Endothelial cell of umbilical vein (primary cell): ENCODE measurements around the gene PLCB4. TPM values are rescaled to one million over a fixed set of nuclear protein-coding genes. Genes with fewer than 3 reads are reported as not detected.

Experiments
- BruUV-seq: library from RNA; stranded (reverse); fragments of 400-500 nt; replicated peaks from 2 replicates; lab custom pipeline; 2021; lab: Mats Ljungman, UMichigan
- CTCF ChIA-PET: fragments of 300-600, 350-600 bp; sonication (Branson Sonifier 250); formaldehyde crosslinking; loops from one replicate; lab custom pipeline; 2021; ENCODE audit warnings: antibody characterized with exemption, inconsistent platforms; lab: Charles Lee
- POLR2A ChIA-PET: fragments of 300-600, 350-600 bp; sonication (Branson Sonifier 250); formaldehyde crosslinking; loops from one replicate; lab custom pipeline; 2021; ENCODE audit warnings: antibody characterized with exemption, inconsistent platforms; lab: Charles Lee
- DNase-seq: peaks from one replicate; pipeline ENCODE4 v3.0.0-alpha.2; 2011; ENCODE audit warnings: low read depth, low spot score
- FAIRE-seq: peaks from 2 replicates; lab custom pipeline; 2011; peaks lifted over from hg19 to GRCh38; lab: Jason Lieb, UNC
- H2AFZ ChIP-seq: 2 replicates; pipeline ENCODE4 v1.6.0; 2012; ENCODE audit warnings: low read depth, low read length, control low read depth, inconsistent platforms
- H3K27ac ChIP-seq: 2 replicates; pipeline ENCODE4 v1.5.1; 2011; ENCODE audit warnings: low read depth, mild to moderate bottlenecking, control low read depth, low read length, moderate library complexity; ENCODE audit not compliant: insufficient read depth
- H3K27me3 ChIP-seq, 2 experiments: 2 replicates each; pipeline versions ENCODE4 v1.6.0 to v1.6.1; 2011; ENCODE audit warnings: low read length in 2 of 2, mixed read lengths in 1 of 2; ENCODE audit not compliant: control insufficient read depth in 2 of 2, insufficient read depth in 2 of 2
- H3K36me3 ChIP-seq, 2 experiments: 2 replicates in 1 of 2; 3 replicates in 1 of 2; pipeline ENCODE4 v1.5.1; 2011; ENCODE audit warnings: low read length in 2 of 2, mild to moderate bottlenecking in 1 of 2, moderate library complexity in 1 of 2; ENCODE audit not compliant: control insufficient read depth in 2 of 2, insufficient read depth in 2 of 2; ENCODE audit errors: extremely low read depth in 1 of 2
- H3K4me1 ChIP-seq: 3 replicates; pipeline ENCODE4 v1.5.1; 2011; ENCODE audit warnings: mild to moderate bottlenecking, low read length; ENCODE audit not compliant: control insufficient read depth, insufficient read depth; ENCODE audit errors: extremely low read depth
- H3K4me2 ChIP-seq: 2 replicates; pipeline ENCODE4 v1.6.1; 2011; ENCODE audit warnings: low read length, control low read depth, mixed read lengths; ENCODE audit not compliant: insufficient read depth
- H3K4me3 ChIP-seq, 3 experiments: fragments of 200-600 bp in 1 of 3; sonication (generic), shearing (Covaris generic) in 1 of 3; replicated peaks in 1 of 3; 2 replicates each; pipeline ENCODE4 v1.5.1; 2011 to 2016; ENCODE audit warnings: control low read depth in 3 of 3, low read length in 3 of 3, mild to moderate bottlenecking in 2 of 3, inconsistent platforms in 1 of 3, low read depth in 1 of 3, moderate library complexity in 1 of 3; ENCODE audit not compliant: insufficient read depth in 1 of 3
- H3K79me2 ChIP-seq: 2 replicates; pipeline ENCODE4 v1.6.0; 2012; ENCODE audit warnings: low read length, inconsistent platforms; ENCODE audit not compliant: control insufficient read depth, insufficient read depth
- H3K9ac ChIP-seq: replicated peaks from 2 replicates; pipeline ENCODE3; 2011; ENCODE audit warnings: low read length, control low read depth; ENCODE audit not compliant: insufficient read depth; ENCODE audit errors: extremely low read depth
- H3K9me1 ChIP-seq: replicated peaks from 3 replicates; pipeline ENCODE4 v1.6.0; 2011; ENCODE audit warnings: mild to moderate bottlenecking, low read length; ENCODE audit not compliant: control insufficient read depth, insufficient read depth; ENCODE audit errors: extremely low read depth
- H3K9me3 ChIP-seq: replicated peaks from 2 replicates; pipeline ENCODE4 v1.5.1; 2012; ENCODE audit warnings: low read length, inconsistent platforms; ENCODE audit not compliant: control insufficient read depth, insufficient read depth
- H4K20me1 ChIP-seq: replicated peaks from 2 replicates; pipeline ENCODE3; 2011; ENCODE audit warnings: mild to moderate bottlenecking, low read length; ENCODE audit not compliant: control insufficient read depth, insufficient read depth; ENCODE audit errors: extremely low read depth
- CTCF ChIP-seq, 2 donors: IDR thresholded peaks; 1 replicate in 1 of 2; 2 replicates in 1 of 2; pipeline ENCODE4 v1.5.1; 2011; ENCODE audit warnings: low read length in 2 of 2, mild to moderate bottlenecking in 2 of 2, moderate library complexity in 2 of 2, control low read depth in 1 of 2, inconsistent platforms in 1 of 2, low read depth in 1 of 2; ENCODE audit not compliant: insufficient read depth in 1 of 2; ENCODE audit errors: extremely low read depth in 1 of 2
- JUN ChIP-seq: IDR thresholded peaks from 2 replicates; pipeline ENCODE4 v1.6.1; 2011; ENCODE audit warnings: borderline replicate concordance, low read depth; ENCODE audit not compliant: insufficient read length, insufficient read depth
- POLR2AphosphoS5 ChIP-seq: IDR thresholded peaks from 2 replicates; pipeline ENCODE4 v1.6.1; 2012; ENCODE audit warnings: low read depth, mild to moderate bottlenecking, control low read depth, low read length, moderate library complexity; ENCODE audit not compliant: insufficient read depth
- dilution Hi-C: fragments of 300-500 bp; cut with MboI; formaldehyde crosslinking; loops from one replicate; pipeline ENCODE4 v1.15.0; 2019; ENCODE audit warnings: low sequenced_read_pairs; ENCODE audit not compliant: extremely low pct_ligation_motif_present
- intact Hi-C: fragments of 100-400 bp; cut with micrococcal nuclease; formaldehyde crosslinking; loops from one replicate; pipeline ENCODE4 v1.10.0; 2022
- polyA plus RNA-seq, 4 experiments: library from polyadenylated mRNA; depleted of rRNA in 3 of 4; stranded (reverse) in 3 of 4; unstranded in 1 of 4; fragments of >200 nt; gene quantifications; 2 replicates each; pipeline versions ENCODE4 v1.2.1 to v1.2.3, GENCODE V29; 2011 to 2012; ENCODE audit warnings: missing spikeins in 1 of 4
- total RNA-seq: library from RNA; stranded (reverse); gene quantifications from 2 replicates; pipeline ENCODE4 v1.2.3, GENCODE V29; 2021

Gene PLCB4
- total and polyA plus RNA-seq, 2 donors (not counting 3 experiments of a cell fraction or from before 2014, with no cell fraction given) = 0.37 to 1.7 TPM

DNA sequence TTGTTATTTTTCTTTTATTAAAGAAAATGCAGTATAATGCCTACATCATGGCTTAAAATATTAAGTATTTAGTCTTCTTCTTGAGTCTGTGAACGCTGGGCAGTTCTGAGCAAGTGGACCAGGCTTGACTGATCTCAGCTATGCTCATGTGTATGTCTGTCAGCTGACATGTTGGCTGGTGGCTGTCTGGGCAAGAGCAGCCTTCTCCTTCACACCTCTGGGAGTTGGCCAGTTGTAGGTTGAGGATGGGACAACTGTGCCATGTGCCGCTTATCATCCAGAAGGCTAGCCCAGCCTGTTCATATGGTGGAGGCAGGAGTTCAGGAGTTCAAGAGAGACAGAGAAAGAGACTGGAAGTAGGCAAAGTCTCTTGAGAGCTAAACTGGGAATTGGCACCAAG, 175.9 kb downstream of the PLCB4 start:
- no peak overlapping the region for H3K9ac ChIP-seq
- no peak overlapping the region for H3K27ac ChIP-seq
- TF ChIP-seq POLR2AphosphoS5 (no peak), JUN (no peak)
- H2AFZ ChIP-seq = no peak overlapping the region
- no peaks in the 10 kb centered on the region for H3K9me1 ChIP-seq
- no peaks in the 10 kb centered on the region for H3K79me2 ChIP-seq
- no peak overlapping the region for H3K4me2 ChIP-seq
- no peaks in the 10 kb centered on the region for H3K27me3 ChIP-seq
- no TSS peak for BruUV-seq
- ChIA-PET POLR2A (no interaction called here), CTCF (no interaction called here)
- dilution Hi-C loops = no loop called here
- H3K4me3 ChIP-seq = no peak overlapping the region
- H3K9me3 ChIP-seq = no peaks in the 10 kb centered on the region
- intact Hi-C loops = no loop called here
- no peaks in the 10 kb centered on the region for H3K36me3 ChIP-seq
- H3K4me1 ChIP-seq = peaks cover 14% of the 10 kb centered on the region
- DNase-seq (no peak), FAIRE-seq (no peak)
- peaks cover 2% of the 10 kb centered on the region for H4K20me1 ChIP-seq

GRCh38 chr20:9246731-9247130, 177.8 kb downstream of the PLCB4 start:
- Histone ChIP-seq H3K4me3 (no peak overlapping the region), H4K20me1 (peaks cover 2% of the 10 kb centered on the region), H3K9ac (no peak overlapping the region), H3K9me1 (no peaks in the 10 kb centered on the region), H3K27me3 (no peaks in the 10 kb centered on the region), H3K79me2 (no peaks in the 10 kb centered on the region), H3K4me1 (peaks cover 3% of the 10 kb centered on the region), H3K27ac (no peak overlapping the region), H2AFZ (no peak overlapping the region), H3K9me3 (no peaks in the 10 kb centered on the region), H3K36me3 (no peaks in the 10 kb centered on the region), H3K4me2 (no peak overlapping the region)
- DNase-seq (no peak), FAIRE-seq (no peak)
- intact Hi-C loops = no loop called here
- dilution Hi-C loops = no loop called here
- BruUV-seq = no TSS peak
- no peak for TF ChIP-seq CTCF (IDR thresholded peaks at IDR 0.05; ENCODE audit: extremely low read depth in 1 of 2, insufficient read depth in 1 of 2, low read depth in 1 of 2, low read length in 2 of 2)
- POLR2A ChIA-PET = no interaction called here
- CTCF ChIA-PET = no interaction called here
